GM10266 (cell line): ENCODE data around the gene CD37.

Source experiments
- DNase-seq: peaks from one replicate; pipeline ENCODE4 v3.0.0; 2012; ENCODE audit errors: extremely low spot score
- TF ChIP-seq, protein P1 (sequence below): IDR thresholded peaks from 2 replicates; pipeline ENCODE4 v1.5.1; 2012; ENCODE audit warnings: mild to moderate bottlenecking, low read depth; ENCODE audit not compliant: control insufficient read depth, insufficient read depth; ENCODE audit errors: missing control alignments

Gene CD37

DNA sequence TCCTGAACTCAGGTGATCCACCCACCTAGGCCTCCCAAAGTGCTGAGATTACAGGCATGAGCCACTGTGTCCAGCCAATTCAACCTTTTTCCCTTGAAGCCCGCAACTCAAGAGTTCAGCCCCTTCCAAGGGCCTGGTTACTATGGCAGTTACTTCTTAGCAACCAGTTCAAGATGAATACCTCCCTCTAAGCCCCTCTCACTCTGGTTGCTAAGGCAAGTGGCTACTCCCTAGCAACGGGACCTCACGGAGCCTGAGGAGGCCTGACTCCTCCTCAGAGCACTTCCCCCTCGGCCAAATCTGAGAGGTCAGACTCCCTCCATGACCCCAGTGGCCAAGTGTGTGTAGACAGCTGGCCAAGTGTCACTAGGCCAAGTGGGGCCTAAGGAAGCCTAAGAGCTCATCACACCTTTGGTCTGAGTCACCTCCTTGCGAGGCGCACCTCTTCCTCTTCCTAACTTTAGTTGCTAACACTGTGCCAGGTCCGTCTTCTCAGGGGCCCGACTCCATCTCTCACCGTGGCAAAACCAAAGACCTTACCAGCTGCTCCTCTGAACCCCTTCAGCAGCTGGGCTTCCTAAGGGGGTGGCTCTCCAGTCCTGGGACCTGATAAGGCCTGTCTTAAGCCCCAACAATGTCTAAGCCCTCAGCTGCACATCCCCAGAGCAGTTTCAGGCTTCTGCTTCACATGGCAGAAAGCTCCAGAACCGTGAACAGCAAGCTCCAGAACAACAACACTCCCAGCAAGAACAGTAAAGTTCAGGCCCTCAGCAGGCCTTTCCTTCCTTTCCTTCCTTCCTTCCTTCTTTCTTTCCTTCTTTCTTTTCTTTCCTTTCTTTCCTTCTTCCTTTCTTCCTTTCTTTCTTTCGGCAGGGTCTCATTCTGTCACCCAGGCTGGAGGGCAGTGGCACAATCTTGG, 9.6 kb downstream of the CD37 start:
- DNase-seq: no peak
- TF ChIP-seq, protein P1, sequence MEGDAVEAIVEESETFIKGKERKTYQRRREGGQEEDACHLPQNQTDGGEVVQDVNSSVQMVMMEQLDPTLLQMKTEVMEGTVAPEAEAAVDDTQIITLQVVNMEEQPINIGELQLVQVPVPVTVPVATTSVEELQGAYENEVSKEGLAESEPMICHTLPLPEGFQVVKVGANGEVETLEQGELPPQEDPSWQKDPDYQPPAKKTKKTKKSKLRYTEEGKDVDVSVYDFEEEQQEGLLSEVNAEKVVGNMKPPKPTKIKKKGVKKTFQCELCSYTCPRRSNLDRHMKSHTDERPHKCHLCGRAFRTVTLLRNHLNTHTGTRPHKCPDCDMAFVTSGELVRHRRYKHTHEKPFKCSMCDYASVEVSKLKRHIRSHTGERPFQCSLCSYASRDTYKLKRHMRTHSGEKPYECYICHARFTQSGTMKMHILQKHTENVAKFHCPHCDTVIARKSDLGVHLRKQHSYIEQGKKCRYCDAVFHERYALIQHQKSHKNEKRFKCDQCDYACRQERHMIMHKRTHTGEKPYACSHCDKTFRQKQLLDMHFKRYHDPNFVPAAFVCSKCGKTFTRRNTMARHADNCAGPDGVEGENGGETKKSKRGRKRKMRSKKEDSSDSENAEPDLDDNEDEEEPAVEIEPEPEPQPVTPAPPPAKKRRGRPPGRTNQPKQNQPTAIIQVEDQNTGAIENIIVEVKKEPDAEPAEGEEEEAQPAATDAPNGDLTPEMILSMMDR: no peak

DNA sequence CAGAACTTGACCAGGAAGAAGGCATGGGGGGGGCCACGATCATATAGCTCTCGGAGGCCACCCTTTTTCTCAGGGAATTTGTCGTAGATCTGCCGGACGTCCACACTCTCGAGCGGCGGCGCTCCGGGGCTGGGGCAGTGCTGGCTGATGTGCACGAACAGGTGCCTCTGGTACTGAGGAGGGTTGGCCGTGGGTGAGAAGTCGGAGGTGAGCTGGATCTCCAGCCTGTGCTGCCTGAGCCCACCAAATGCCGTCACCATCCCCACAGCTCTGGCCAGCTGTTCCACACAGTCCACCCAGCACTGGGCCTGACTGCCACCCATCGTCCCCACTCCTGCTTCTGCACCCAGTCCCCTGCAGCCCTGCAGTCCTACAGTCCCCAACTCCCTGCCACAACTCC, 12.0 kb downstream of the CD37 start:
- no peak for DNase-seq
- TF ChIP-seq, protein P1: no peak

DNA sequence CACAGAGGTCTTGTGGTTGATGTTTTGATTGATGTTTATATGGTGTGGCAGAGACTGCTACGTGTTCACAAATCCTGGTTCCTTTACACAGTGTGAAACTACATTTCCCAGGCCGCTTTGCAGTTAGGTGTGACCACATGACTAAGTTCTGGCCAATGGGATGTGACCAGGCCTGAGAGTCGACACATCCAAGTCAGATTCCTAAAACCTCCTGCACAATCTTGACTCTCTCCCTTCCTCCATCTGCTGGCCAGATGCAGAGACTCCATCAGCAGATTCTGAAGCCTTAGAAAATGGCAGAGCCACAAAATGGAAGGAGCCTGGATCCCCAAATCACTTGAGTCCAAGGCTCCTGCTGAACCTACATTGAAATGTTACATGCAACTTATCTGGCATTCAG, 12.6 kb downstream of the CD37 start:
- DNase-seq: no peak
- TF ChIP-seq, protein P1: no peak

DNA sequence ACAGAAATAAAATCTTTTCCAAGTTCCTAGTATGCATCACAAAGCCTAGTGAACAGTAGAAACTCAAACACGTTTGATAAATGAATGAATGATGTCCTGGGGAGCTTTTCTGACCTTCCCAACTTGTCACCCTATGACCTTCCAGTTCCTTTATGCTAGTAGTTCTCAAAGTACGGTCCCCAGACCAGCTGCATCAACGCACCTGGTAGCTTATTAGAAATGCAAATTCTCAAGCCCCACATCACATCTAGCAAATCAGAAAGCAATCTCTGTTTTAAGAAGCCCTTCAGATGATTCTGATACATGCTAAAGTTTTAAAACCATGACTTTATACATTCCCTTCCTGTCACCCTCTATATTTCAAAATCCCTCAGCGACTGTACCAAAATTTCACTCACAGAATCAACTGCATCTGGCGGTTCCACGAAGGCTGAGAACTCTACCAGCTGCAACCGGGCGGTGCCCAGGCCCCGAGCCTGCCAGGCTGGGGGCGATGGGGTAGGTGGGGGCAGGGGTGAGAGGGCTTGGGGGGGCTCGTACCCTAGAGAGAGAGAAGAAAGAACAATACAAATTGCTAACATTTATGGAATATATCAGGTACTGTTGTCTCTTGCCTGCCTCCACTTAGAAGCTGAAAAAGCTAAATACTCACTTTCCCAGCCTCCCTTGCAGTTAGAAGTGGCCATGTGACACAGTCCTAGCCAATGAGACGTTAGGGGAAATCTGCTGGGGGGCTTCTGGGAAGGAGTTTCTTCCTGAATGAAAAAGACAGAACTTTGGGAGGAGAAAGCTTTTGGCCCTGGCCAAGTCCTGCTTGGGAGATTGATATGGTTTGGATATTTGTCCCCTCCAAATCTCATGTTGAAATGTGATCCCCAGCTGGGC, 13.3 kb downstream of the CD37 start:
- DNase-seq: no peak

DNA sequence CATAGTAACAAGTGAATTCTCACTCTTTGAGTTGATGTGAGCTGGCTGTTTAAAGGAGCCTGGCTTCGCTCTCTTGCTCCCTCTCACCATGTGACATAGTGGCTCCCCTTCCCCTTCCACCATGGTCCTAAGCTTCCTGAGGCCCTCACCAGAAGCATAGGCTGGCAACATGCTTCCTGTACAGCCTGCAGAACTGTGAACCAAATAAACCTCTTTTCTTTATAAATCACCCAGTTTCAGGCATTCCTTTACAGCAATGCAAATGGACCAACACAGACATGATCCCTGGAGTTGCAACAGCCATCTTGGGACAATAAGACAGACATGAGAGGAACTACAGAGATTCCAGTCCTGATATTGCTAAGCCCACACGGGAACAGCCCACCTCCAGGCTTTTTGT, 14.4 kb downstream of the CD37 start:
- TF ChIP-seq, protein P1: no peak
- DNase-seq: no peak

More for the DNA sequence above, 13.3 kb downstream of the CD37 start:
- TF ChIP-seq, protein P1: no peak

DNA sequence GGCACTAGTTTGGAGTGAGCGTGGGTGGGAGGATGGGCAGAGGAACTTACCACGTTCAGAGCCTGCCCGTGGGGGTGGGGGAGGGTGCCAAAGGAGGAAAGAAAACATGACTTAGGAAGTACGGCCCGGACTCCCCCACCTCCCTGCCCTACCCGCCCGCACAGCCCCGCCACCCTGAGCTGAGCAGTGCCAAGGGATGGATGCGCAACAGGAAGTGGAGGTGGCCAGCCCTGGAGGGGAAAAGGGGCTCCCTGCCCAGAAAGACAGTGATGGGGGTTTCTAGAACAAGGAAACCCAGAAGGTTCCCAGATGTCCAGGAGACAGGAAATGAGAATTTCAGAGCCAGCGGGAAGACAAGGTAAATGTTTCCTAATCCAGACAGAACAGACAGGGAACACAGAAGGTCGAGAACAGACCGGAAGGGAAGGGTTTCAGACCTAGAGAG, 20.7 kb downstream of the CD37 start:
- no peak for DNase-seq
- TF ChIP-seq, protein P1: no peak
